ENCODE measurements around the gene MYL10.

MYL10 gene

GRCh38 chr7:101673951-101674350 is 44.9 kb upstream of the MYL10 start:
- H3K4me3 ChIP-seq (ENCODE audit: low read length): no peak overlapping the region
- no peak for TF ChIP-seq CTCF (IDR thresholded peaks at IDR 0.05; ENCODE audit: insufficient read depth, low read depth, low read length, missing control alignments)
- DNase-seq (ENCODE audit: low read depth): peak; percentile 79

- DNase-seq (ENCODE audit: low read depth): no peak
- H3K4me3 ChIP-seq (ENCODE audit: low read length): no peak overlapping the region
- no peak for TF ChIP-seq CTCF (IDR thresholded peaks at IDR 0.05; ENCODE audit: insufficient read depth, low read depth, low read length, missing control alignments)
These were observed 44.2 kb upstream of the MYL10 start for GRCh38 chr7:101673315-101673714.

GRCh38 chr7:101671371-101672356 is 42.6 kb upstream of the MYL10 start:
- DNase-seq (ENCODE audit: low read depth): no peak
- TF ChIP-seq CTCF (IDR thresholded peaks at IDR 0.05; ENCODE audit: insufficient read depth, low read depth, low read length, missing control alignments): no peak
- no peak overlapping the region for H3K4me3 ChIP-seq (ENCODE audit: low read length)

GRCh38 chr7:101669307-101669706 is 40.2 kb upstream of the MYL10 start:
- no peak overlapping the region for H3K4me3 ChIP-seq (ENCODE audit: low read length)
- peak; percentile 18 for TF ChIP-seq CTCF (IDR thresholded peaks at IDR 0.05; ENCODE audit: insufficient read depth, low read depth, low read length, missing control alignments)
- DNase-seq (ENCODE audit: low read depth): no peak

GRCh38 chr7:101668726-101669125 is 39.6 kb upstream of the MYL10 start:
- no peak overlapping the region for H3K4me3 ChIP-seq (ENCODE audit: low read length)
- TF ChIP-seq CTCF (IDR thresholded peaks at IDR 0.05; ENCODE audit: insufficient read depth, low read depth, low read length, missing control alignments): no peak
- DNase-seq (ENCODE audit: low read depth): no peak

GRCh38 chr7:101667920-101668319 is 38.8 kb upstream of the MYL10 start:
- DNase-seq (ENCODE audit: low read depth): no peak
- no peak overlapping the region for H3K4me3 ChIP-seq (ENCODE audit: low read length)
- no peak for TF ChIP-seq CTCF (IDR thresholded peaks at IDR 0.05; ENCODE audit: insufficient read depth, low read depth, low read length, missing control alignments)

All from epithelial cell of esophagus (primary cell).